Panc1 (cell line): ENCODE results near the gene DCBLD2. TPM values are rescaled to one million over a fixed set of nuclear protein-coding genes. Genes with fewer than 3 reads are reported as not detected.

ENCODE experiments used
- ATAC-seq: fragments of 200-7000 bp; cut with Tn5 transposase; 2 replicates; pipeline ENCODE4 v1.9.1; 2020; ENCODE audit warnings: mild to moderate bottlenecking, moderate library complexity
- BruUV-seq: library from RNA; stranded (reverse); fragments of 400-500 nt; replicated peaks from 2 replicates; lab custom pipeline; 2021; lab: Mats Ljungman, UMichigan
- CTCF ChIA-PET: fragments of 300-600 bp; sonication (Branson Sonifier 250); formaldehyde crosslinking; loops from one replicate; lab custom pipeline; 2022; ENCODE audit warnings: antibody characterized with exemption; lab: Charles Lee
- POLR2A ChIA-PET: fragments of 300-600 bp; sonication (Branson Sonifier 250); formaldehyde crosslinking; loops from one replicate; lab custom pipeline; 2022; ENCODE audit warnings: antibody characterized with exemption; lab: Charles Lee
- DNase-seq: peaks from one replicate; pipeline ENCODE4 v3.0.0-alpha.2; 2010; ENCODE audit warnings: low read depth, low spot score
- H3K27ac ChIP-seq: 2 replicates; pipeline ENCODE4 v1.5.1; 2011; ENCODE audit warnings: mild to moderate bottlenecking, low read length, inconsistent platforms
- H3K27me3 ChIP-seq: fragments of 200-500 bp; sonication (Bioruptor generic); 2 replicates; pipeline ENCODE4 v1.6.0; 2014; ENCODE audit warnings: low read length, inconsistent platforms; ENCODE audit not compliant: control insufficient read depth, insufficient read depth
- H3K36me3 ChIP-seq: fragments of 200-500 bp; sonication (Bioruptor generic); 2 replicates; pipeline ENCODE4 v1.5.1; 2014; ENCODE audit warnings: inconsistent platforms, mild to moderate bottlenecking, low read length, moderate library complexity; ENCODE audit not compliant: control insufficient read depth, insufficient read depth
- H3K4me1 ChIP-seq: 2 replicates; pipeline ENCODE4 v1.5.1; 2011; ENCODE audit warnings: inconsistent platforms, mild to moderate bottlenecking, low read length, moderate library complexity; ENCODE audit not compliant: control insufficient read depth, insufficient read depth
- H3K4me3 ChIP-seq, 2 experiments: 2 replicates each; pipeline ENCODE4 v1.5.1; 2011 to 2012; ENCODE audit warnings: low read depth in 2 of 2, low read length in 2 of 2, mild to moderate bottlenecking in 2 of 2, inconsistent platforms in 1 of 2, moderate library complexity in 1 of 2
- H3K9me3 ChIP-seq: fragments of 200-500 bp; sonication (Bioruptor generic); 2 replicates; pipeline ENCODE4 v1.5.1; 2014; ENCODE audit warnings: low read depth, mild to moderate bottlenecking, inconsistent platforms, low read length, moderate library complexity; ENCODE audit not compliant: control insufficient read depth, insufficient read depth
- CTCF ChIP-seq: fragments of 450-650 bp; IDR thresholded peaks from 2 replicates; pipeline ENCODE4 v1.5.1; 2017; ENCODE audit warnings: mild to moderate bottlenecking
- POLR2AphosphoS5 ChIP-seq: IDR thresholded peaks from 2 replicates; pipeline ENCODE4 v1.6.1; 2012; ENCODE audit warnings: mild to moderate bottlenecking, low read depth, low read length, moderate library complexity
- REST ChIP-seq, 2 experiments: IDR thresholded peaks; 2 replicates each; pipeline ENCODE4 v1.6.1; 2011 to 2012; ENCODE audit warnings: low read depth in 2 of 2, control low read depth in 1 of 2, low read length in 1 of 2, mild to moderate bottlenecking in 1 of 2, moderate library complexity in 1 of 2; ENCODE audit not compliant: insufficient read depth in 1 of 2
- SIN3A ChIP-seq: IDR thresholded peaks from 2 replicates; pipeline ENCODE4 v1.6.1; 2012; ENCODE audit warnings: low read depth, mild to moderate bottlenecking, low read length, moderate library complexity, borderline replicate concordance; ENCODE audit not compliant: insufficient read depth
- TCF7L2 ChIP-seq: IDR thresholded peaks from 2 replicates; pipeline ENCODE4 v1.6.1; 2011; ENCODE audit warnings: mild to moderate bottlenecking, low read depth, low read length, inconsistent platforms
- in situ Hi-C: cut with HindIII; loops from 2 replicates; pipeline ENCODE4 v1.10.0; 2016; ENCODE audit warnings: low sequenced_read_pairs, low pct_unique_long_range_greater_than_20kb
- intact Hi-C: fragments of 100-400 bp; cut with micrococcal nuclease; formaldehyde crosslinking; loops from one replicate; pipeline ENCODE4 v1.10.0; 2022; ENCODE audit not compliant: unreplicated experiment
- total RNA-seq: library from RNA; stranded (reverse); gene quantifications from one replicate; pipeline ENCODE4 v1.2.1, GENCODE V29; 2021; ENCODE audit not compliant: unreplicated experiment

Gene DCBLD2
- total RNA-seq, 1 experiment from 2014 or later, result 54.4 TPM

- TF ChIP-seq CTCF (no peak), TCF7L2 (no peak), SIN3A (no peak), REST (IDR thresholded peaks at IDR 0.05; ENCODE audit: insufficient read depth in 1 of 2, low read depth in 2 of 2, low read length in 1 of 2) (no peak), POLR2AphosphoS5 (no peak)
- in situ Hi-C loops (no loop called here), intact Hi-C loops (no loop called here)
- ATAC-seq (no peak), DNase-seq (no peak)
- Histone ChIP-seq H3K9me3 (no peaks in the 10 kb centered on the region), H3K27me3 (no peaks in the 10 kb centered on the region), H3K36me3 (no peaks in the 10 kb centered on the region), H3K4me3 (no peak overlapping the region), H3K4me1 (no peaks in the 10 kb centered on the region), H3K27ac (no peak overlapping the region)
- BruUV-seq, result no TSS peak
- CTCF ChIA-PET, result interaction anchor here (0.6 kb wide), 1 partner anchor 168 kb away, joined by 3 read pairs; no protein-coding TSS in a partner anchor
- POLR2A ChIA-PET, result interaction anchor here (0.6 kb wide), 1 partner anchor 74 kb away, joined by 3 read pairs; no protein-coding TSS in a partner anchor
Measured at GRCh38 chr3:98826126-98826525, 75.4 kb downstream of the DCBLD2 start.

GRCh38 chr3:98824256-98824655 is 77.2 kb downstream of the DCBLD2 start:
- TF ChIP-seq CTCF, result no peak
- TF ChIP-seq REST (IDR thresholded peaks at IDR 0.05; ENCODE audit: insufficient read depth in 1 of 2, low read depth in 2 of 2, low read length in 1 of 2), result no peak
- TF ChIP-seq TCF7L2, result no peak
- TF ChIP-seq POLR2AphosphoS5, result no peak
- TF ChIP-seq SIN3A, result no peak
- Histone ChIP-seq H3K4me1 (no peaks in the 10 kb centered on the region), H3K27ac (no peak overlapping the region), H3K4me3 (no peak overlapping the region), H3K36me3 (no peaks in the 10 kb centered on the region), H3K9me3 (no peaks in the 10 kb centered on the region), H3K27me3 (no peaks in the 10 kb centered on the region)
- no TSS peak for BruUV-seq
- ATAC-seq (no peak), DNase-seq (no peak)
- in situ Hi-C loops (no loop called here), intact Hi-C loops (no loop called here)
- CTCF ChIA-PET, result no interaction called here
- POLR2A ChIA-PET, result no interaction called here
